SK-N-SH treated with all-trans-retinoic acid at 6 μM for 48 hours (cell line): ENCODE results near the gene CEP78.

ENCODE experiments used
- ATAC-seq: fragments of 200-7000 bp; cut with Tn5 transposase; 3 replicates; pipeline ENCODE4 v1.9.1; 2020; ENCODE audit warnings: mild to moderate bottlenecking, moderate library complexity
- ARNTL ChIP-seq: fragments of 450-650 bp; formaldehyde crosslinking; IDR thresholded peaks from 2 replicates; pipeline ENCODE4 v1.5.0; 2020; ENCODE audit warnings: low read depth, mild to moderate bottlenecking, moderate library complexity, borderline replicate concordance
- BACH2 ChIP-seq: fragments of 250-450 bp; sonication (Bioruptor Pico); IDR thresholded peaks from 2 replicates; pipeline ENCODE4 v1.9.0; 2021; ENCODE audit warnings: mild to moderate bottlenecking, borderline replicate concordance
- CSDC2 ChIP-seq: fragments of 250-450 bp; sonication (Bioruptor Pico); IDR thresholded peaks from 2 replicates; pipeline ENCODE4 v1.5.0; 2020; ENCODE audit warnings: mild to moderate bottlenecking, moderate library complexity
- ESRRG ChIP-seq: fragments of 250-450 bp; sonication (Bioruptor Pico); IDR thresholded peaks from 2 replicates; pipeline ENCODE4 v1.6.1; 2021; ENCODE audit warnings: mild to moderate bottlenecking
- OSR1 ChIP-seq: fragments of 250-450 bp; sonication (Bioruptor Pico); IDR thresholded peaks from 2 replicates; pipeline ENCODE4 v1.8.0; 2022; ENCODE audit warnings: moderate library complexity, mild to moderate bottlenecking, inconsistent platforms
- PPARA ChIP-seq: fragments of 250-450 bp; sonication (Bioruptor Pico); IDR thresholded peaks from 2 replicates; pipeline ENCODE4 v1.5.0; 2020; ENCODE audit warnings: mild to moderate bottlenecking, borderline replicate concordance
- RARB ChIP-seq: fragments of 250-450 bp; sonication (Bioruptor Pico); IDR thresholded peaks from 2 replicates; pipeline ENCODE4 v1.8.0; 2021; ENCODE audit warnings: mild to moderate bottlenecking, moderate library complexity
- SNAI2 ChIP-seq: fragments of 250-450 bp; sonication (Bioruptor Pico); IDR thresholded peaks from 2 replicates; pipeline ENCODE4 v1.5.0; 2020; ENCODE audit warnings: mild to moderate bottlenecking, moderate library complexity
- TCF4 ChIP-seq: fragments of 250-450 bp; sonication (Bioruptor Pico); IDR thresholded peaks from 2 replicates; pipeline ENCODE4 v1.8.0; 2021; ENCODE audit warnings: mild to moderate bottlenecking, moderate library complexity, borderline replicate concordance
- TOX ChIP-seq: fragments of 250-450 bp; sonication (Bioruptor Pico); IDR thresholded peaks from 2 replicates; pipeline ENCODE4 v1.8.0; 2021; ENCODE audit warnings: mild to moderate bottlenecking, moderate library complexity, borderline replicate concordance
- ZC3H10 ChIP-seq: fragments of 250-450 bp; sonication (Bioruptor Pico); IDR thresholded peaks from 2 replicates; pipeline ENCODE4 v1.5.1; 2021; ENCODE audit warnings: mild to moderate bottlenecking, moderate library complexity
- ZFP3 ChIP-seq: fragments of 250-450 bp; sonication (Bioruptor Pico); IDR thresholded peaks from 2 replicates; pipeline ENCODE4 v1.5.0; 2020; ENCODE audit warnings: mild to moderate bottlenecking, moderate library complexity
- ZFP30 ChIP-seq: fragments of 450-650 bp; formaldehyde crosslinking; IDR thresholded peaks from 2 replicates; pipeline ENCODE4 v1.5.0; 2022; ENCODE audit warnings: mild to moderate bottlenecking, moderate library complexity
- ZNF565 ChIP-seq: fragments of 450-650 bp; formaldehyde crosslinking; conservative IDR thresholded peaks from 2 replicates; pipeline ENCODE4 v1.5.0; 2020; ENCODE audit warnings: low read depth, mild to moderate bottlenecking, moderate library complexity
- ZNF8 ChIP-seq: fragments of 450-650 bp; formaldehyde crosslinking; IDR thresholded peaks from 2 replicates; pipeline ENCODE4 v1.5.0; 2020; ENCODE audit warnings: mild to moderate bottlenecking, moderate library complexity
- TF ChIP-seq, protein P1 (sequence below): fragments of 250-450 bp; sonication (Bioruptor Pico); IDR thresholded peaks from 2 replicates; pipeline ENCODE4 v1.5.0; 2020; ENCODE audit warnings: mild to moderate bottlenecking, moderate library complexity
- TF ChIP-seq, protein P2 (sequence below): fragments of 250-450 bp; sonication (Bioruptor Pico); IDR thresholded peaks from 2 replicates; pipeline ENCODE4 v1.8.0; 2020; ENCODE audit warnings: mild to moderate bottlenecking, moderate library complexity, borderline replicate concordance
- TF ChIP-seq, protein P3 (sequence below): fragments of 250-450 bp; sonication (Bioruptor Pico); IDR thresholded peaks from 2 replicates; pipeline ENCODE4 v1.5.1; 2020; ENCODE audit warnings: low read depth, mild to moderate bottlenecking, moderate library complexity
- TF ChIP-seq, protein P4 (sequence below): fragments of 250-450 bp; sonication (Bioruptor Pico); IDR thresholded peaks from 2 replicates; pipeline ENCODE4 v1.5.1; 2021; ENCODE audit warnings: mild to moderate bottlenecking, moderate library complexity
- TF ChIP-seq, protein P5 (sequence below): fragments of 250-450 bp; sonication (Bioruptor Pico); IDR thresholded peaks from 2 replicates; pipeline ENCODE4 v1.8.0; 2021; ENCODE audit warnings: low read depth, mild to moderate bottlenecking, moderate library complexity, borderline replicate concordance

CEP78 gene

DNA sequence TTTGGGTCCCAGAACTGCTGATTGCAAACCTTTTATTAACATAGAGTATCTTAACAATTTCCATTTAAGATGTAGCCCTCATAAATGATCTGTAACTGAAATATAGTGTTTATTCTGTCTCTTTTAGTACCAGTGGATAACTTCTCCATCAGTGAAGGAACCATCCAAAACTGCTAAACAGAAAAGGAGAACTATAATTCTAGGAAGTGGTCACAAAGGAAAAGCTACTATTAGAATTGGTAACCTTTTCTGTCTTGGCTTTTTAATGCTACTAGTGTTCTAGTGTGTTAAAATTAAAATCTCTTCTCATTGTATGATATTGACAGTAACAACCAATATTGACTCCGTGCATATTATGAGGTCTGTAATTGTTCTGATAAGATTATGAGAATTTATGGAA is 12.8 kb downstream of the CEP78 start:
- no peak for ATAC-seq
- TF ChIP-seq CSDC2 (CRISPR knock-in tag) (no peak), OSR1 (CRISPR knock-in tag) (no peak), RARB (CRISPR knock-in tag) (no peak), ZFP30 (CRISPR knock-in tag) (no peak), ZNF8 (CRISPR knock-in tag) (no peak), TCF4 (CRISPR knock-in tag) (no peak), TOX (CRISPR knock-in tag) (no peak)
- TF ChIP-seq, protein P1, sequence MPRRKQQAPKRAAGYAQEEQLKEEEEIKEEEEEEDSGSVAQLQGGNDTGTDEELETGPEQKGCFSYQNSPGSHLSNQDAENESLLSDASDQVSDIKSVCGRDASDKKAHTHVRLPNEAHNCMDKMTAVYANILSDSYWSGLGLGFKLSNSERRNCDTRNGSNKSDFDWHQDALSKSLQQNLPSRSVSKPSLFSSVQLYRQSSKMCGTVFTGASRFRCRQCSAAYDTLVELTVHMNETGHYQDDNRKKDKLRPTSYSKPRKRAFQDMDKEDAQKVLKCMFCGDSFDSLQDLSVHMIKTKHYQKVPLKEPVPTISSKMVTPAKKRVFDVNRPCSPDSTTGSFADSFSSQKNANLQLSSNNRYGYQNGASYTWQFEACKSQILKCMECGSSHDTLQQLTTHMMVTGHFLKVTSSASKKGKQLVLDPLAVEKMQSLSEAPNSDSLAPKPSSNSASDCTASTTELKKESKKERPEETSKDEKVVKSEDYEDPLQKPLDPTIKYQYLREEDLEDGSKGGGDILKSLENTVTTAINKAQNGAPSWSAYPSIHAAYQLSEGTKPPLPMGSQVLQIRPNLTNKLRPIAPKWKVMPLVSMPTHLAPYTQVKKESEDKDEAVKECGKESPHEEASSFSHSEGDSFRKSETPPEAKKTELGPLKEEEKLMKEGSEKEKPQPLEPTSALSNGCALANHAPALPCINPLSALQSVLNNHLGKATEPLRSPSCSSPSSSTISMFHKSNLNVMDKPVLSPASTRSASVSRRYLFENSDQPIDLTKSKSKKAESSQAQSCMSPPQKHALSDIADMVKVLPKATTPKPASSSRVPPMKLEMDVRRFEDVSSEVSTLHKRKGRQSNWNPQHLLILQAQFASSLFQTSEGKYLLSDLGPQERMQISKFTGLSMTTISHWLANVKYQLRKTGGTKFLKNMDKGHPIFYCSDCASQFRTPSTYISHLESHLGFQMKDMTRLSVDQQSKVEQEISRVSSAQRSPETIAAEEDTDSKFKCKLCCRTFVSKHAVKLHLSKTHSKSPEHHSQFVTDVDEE (CRISPR knock-in tag): no peak
- TF ChIP-seq, protein P2, sequence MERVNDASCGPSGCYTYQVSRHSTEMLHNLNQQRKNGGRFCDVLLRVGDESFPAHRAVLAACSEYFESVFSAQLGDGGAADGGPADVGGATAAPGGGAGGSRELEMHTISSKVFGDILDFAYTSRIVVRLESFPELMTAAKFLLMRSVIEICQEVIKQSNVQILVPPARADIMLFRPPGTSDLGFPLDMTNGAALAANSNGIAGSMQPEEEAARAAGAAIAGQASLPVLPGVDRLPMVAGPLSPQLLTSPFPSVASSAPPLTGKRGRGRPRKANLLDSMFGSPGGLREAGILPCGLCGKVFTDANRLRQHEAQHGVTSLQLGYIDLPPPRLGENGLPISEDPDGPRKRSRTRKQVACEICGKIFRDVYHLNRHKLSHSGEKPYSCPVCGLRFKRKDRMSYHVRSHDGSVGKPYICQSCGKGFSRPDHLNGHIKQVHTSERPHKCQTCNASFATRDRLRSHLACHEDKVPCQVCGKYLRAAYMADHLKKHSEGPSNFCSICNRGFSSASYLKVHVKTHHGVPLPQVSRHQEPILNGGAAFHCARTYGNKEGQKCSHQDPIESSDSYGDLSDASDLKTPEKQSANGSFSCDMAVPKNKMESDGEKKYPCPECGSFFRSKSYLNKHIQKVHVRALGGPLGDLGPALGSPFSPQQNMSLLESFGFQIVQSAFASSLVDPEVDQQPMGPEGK (CRISPR knock-in tag): no peak

DNA sequence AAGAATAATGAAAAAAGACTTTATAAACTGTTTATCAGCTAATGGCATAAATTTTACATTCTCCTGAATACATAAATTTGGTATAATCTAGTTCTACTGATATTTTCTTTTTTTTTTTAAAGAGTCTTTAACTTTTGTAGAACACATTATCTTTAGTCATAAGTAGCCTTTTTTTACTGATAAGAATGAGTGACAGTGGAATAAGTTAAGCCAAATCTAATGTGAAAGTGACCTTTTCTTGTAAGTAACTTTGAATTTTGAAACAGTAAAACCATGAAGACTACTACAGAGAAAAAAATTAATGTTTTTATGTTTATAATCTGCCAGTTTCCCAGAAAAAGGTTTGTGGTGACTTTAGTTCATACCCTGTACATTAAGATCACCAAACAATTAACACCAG is 13.7 kb downstream of the CEP78 start:
- no peak for TF ChIP-seq ZC3H10 (CRISPR knock-in tag)
- no peak for TF ChIP-seq PPARA (CRISPR knock-in tag)
- TF ChIP-seq ZNF565 (CRISPR knock-in tag): no peak
- TF ChIP-seq, protein P1 (CRISPR knock-in tag): no peak
- no peak for TF ChIP-seq TOX (CRISPR knock-in tag)
- no peak for TF ChIP-seq TCF4 (CRISPR knock-in tag)
- TF ChIP-seq ARNTL: no peak
- TF ChIP-seq, protein P3, sequence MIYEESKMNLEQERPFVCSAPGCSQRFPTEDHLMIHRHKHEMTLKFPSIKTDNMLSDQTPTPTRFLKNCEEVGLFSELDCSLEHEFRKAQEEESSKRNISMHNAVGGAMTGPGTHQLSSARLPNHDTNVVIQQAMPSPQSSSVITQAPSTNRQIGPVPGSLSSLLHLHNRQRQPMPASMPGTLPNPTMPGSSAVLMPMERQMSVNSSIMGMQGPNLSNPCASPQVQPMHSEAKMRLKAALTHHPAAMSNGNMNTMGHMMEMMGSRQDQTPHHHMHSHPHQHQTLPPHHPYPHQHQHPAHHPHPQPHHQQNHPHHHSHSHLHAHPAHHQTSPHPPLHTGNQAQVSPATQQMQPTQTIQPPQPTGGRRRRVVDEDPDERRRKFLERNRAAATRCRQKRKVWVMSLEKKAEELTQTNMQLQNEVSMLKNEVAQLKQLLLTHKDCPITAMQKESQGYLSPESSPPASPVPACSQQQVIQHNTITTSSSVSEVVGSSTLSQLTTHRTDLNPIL (CRISPR knock-in tag): no peak
- no peak for TF ChIP-seq RARB (CRISPR knock-in tag)
- no peak for TF ChIP-seq ZFP3 (CRISPR knock-in tag)
- TF ChIP-seq, protein P4, sequence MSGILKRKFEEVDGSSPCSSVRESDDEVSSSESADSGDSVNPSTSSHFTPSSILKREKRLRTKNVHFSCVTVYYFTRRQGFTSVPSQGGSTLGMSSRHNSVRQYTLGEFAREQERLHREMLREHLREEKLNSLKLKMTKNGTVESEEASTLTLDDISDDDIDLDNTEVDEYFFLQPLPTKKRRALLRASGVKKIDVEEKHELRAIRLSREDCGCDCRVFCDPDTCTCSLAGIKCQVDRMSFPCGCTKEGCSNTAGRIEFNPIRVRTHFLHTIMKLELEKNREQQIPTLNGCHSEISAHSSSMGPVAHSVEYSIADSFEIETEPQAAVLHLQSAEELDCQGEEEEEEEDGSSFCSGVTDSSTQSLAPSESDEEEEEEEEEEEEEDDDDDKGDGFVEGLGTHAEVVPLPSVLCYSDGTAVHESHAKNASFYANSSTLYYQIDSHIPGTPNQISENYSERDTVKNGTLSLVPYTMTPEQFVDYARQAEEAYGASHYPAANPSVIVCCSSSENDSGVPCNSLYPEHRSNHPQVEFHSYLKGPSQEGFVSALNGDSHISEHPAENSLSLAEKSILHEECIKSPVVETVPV: no peak
- no peak for TF ChIP-seq ZFP30 (CRISPR knock-in tag)
- no peak for TF ChIP-seq ESRRG
- no peak for TF ChIP-seq CSDC2 (CRISPR knock-in tag)
- TF ChIP-seq ZNF8 (CRISPR knock-in tag): no peak
- TF ChIP-seq, protein P2 (CRISPR knock-in tag): no peak
- no peak for TF ChIP-seq SNAI2 (CRISPR knock-in tag)
- TF ChIP-seq, protein P5, sequence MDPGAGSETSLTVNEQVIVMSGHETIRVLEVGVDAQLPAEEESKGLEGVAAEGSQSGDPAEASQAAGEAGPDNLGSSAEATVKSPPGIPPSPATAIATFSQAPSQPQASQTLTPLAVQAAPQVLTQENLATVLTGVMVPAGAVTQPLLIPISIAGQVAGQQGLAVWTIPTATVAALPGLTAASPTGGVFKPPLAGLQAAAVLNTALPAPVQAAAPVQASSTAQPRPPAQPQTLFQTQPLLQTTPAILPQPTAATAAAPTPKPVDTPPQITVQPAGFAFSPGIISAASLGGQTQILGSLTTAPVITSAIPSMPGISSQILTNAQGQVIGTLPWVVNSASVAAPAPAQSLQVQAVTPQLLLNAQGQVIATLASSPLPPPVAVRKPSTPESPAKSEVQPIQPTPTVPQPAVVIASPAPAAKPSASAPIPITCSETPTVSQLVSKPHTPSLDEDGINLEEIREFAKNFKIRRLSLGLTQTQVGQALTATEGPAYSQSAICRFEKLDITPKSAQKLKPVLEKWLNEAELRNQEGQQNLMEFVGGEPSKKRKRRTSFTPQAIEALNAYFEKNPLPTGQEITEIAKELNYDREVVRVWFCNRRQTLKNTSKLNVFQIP (CRISPR knock-in tag): no peak
- no peak for TF ChIP-seq BACH2 (CRISPR knock-in tag)
- no peak for ATAC-seq
